ENCODE results near the gene YTHDC1.
"Not testable (repeated sequence)": the region's sequence is repeated elsewhere in the genome, so short reads cannot be mapped to it uniquely, and the experiment has no call there.

The YTHDC1 gene

GRCh38 chr4:68349649-68350360, at the start of gene YTHDC1:
Gene YTHDC1, minus strand, starts transcription at chr4:68350090. Its CDS starts 337 bp downstream, at chr4:68349753.
- DNase-seq (ENCODE audit: insufficient read length, low spot score) = peak; percentile 79
- peak; percentile 76 for FAIRE-seq

GRCh38 chr4:68399306-68399705, 49.4 kb upstream of the YTHDC1 start:
- FAIRE-seq = no peak
- DNase-seq (ENCODE audit: insufficient read length, low spot score) = no peak

GRCh38 chr4:68396756-68397155, 46.9 kb upstream of the YTHDC1 start:
- DNase-seq (ENCODE audit: insufficient read length, low spot score) (no peak), FAIRE-seq (no peak)

GRCh38 chr4:68391436-68391835, 41.5 kb upstream of the YTHDC1 start:
- no peak for FAIRE-seq
- no peak for DNase-seq (ENCODE audit: insufficient read length, low spot score)

- FAIRE-seq = no peak
These were observed 40.5 kb upstream of the YTHDC1 start for GRCh38 chr4:68390205-68390935.

GRCh38 chr4:68389386-68389913, 39.6 kb upstream of the YTHDC1 start:
- not testable (repeated sequence) for FAIRE-seq

More at GRCh38 chr4:68390205-68390935, 40.5 kb upstream of the YTHDC1 start:
- DNase-seq (ENCODE audit: insufficient read length, low spot score) = no peak

GRCh38 chr4:68388347-68388865, 38.5 kb upstream of the YTHDC1 start:
- DNase-seq (ENCODE audit: insufficient read length, low spot score) = no peak
- no peak for FAIRE-seq

More at GRCh38 chr4:68389386-68389913, 39.6 kb upstream of the YTHDC1 start:
- not testable (repeated sequence) for DNase-seq (ENCODE audit: insufficient read length, low spot score)

GRCh38 chr4:68385267-68385666, 35.4 kb upstream of the YTHDC1 start:
- DNase-seq (ENCODE audit: insufficient read length, low spot score) = no peak
- no peak for FAIRE-seq

- FAIRE-seq = no peak
These were observed 33.2 kb upstream of the YTHDC1 start for GRCh38 chr4:68383115-68383514.

GRCh38 chr4:68378226-68378625, 28.3 kb upstream of the YTHDC1 start:
- no peak for DNase-seq (ENCODE audit: insufficient read length, low spot score)
- FAIRE-seq = no peak

More at GRCh38 chr4:68383115-68383514, 33.2 kb upstream of the YTHDC1 start:
- no peak for DNase-seq (ENCODE audit: insufficient read length, low spot score)

GRCh38 chr4:68375667-68376559, 26.0 kb upstream of the YTHDC1 start:
- DNase-seq (ENCODE audit: insufficient read length, low spot score) (peak; percentile 38), FAIRE-seq (peak; percentile 9)

- FAIRE-seq = peak; percentile 46
- peak; percentile 41 for DNase-seq (ENCODE audit: insufficient read length, low spot score)
These were observed 23.6 kb upstream of the YTHDC1 start for GRCh38 chr4:68373513-68373912.

- no peak for DNase-seq (ENCODE audit: insufficient read length, low spot score)
- FAIRE-seq = no peak
These were observed 22.7 kb upstream of the YTHDC1 start for GRCh38 chr4:68372588-68372987.

GRCh38 chr4:68369142-68369805, 19.4 kb upstream of the YTHDC1 start:
- no peak for DNase-seq (ENCODE audit: insufficient read length, low spot score)
- no peak for FAIRE-seq

- DNase-seq (ENCODE audit: insufficient read length, low spot score) = no peak
- no peak for FAIRE-seq
These were observed 18.8 kb upstream of the YTHDC1 start for GRCh38 chr4:68368691-68369131.

- FAIRE-seq = no peak
- DNase-seq (ENCODE audit: insufficient read length, low spot score) = no peak
These were observed 17.9 kb upstream of the YTHDC1 start for GRCh38 chr4:68367835-68368234.

GRCh38 chr4:68366600-68366999, 16.7 kb upstream of the YTHDC1 start:
- FAIRE-seq (no peak), DNase-seq (ENCODE audit: insufficient read length, low spot score) (no peak)

- no peak for DNase-seq (ENCODE audit: insufficient read length, low spot score)
- FAIRE-seq = no peak
These were observed 15.2 kb upstream of the YTHDC1 start for GRCh38 chr4:68365068-68365467.

GRCh38 chr4:68361146-68361589, 11.3 kb upstream of the YTHDC1 start:
- DNase-seq (ENCODE audit: insufficient read length, low spot score) (no peak), FAIRE-seq (no peak)
